ENCODE data around the gene MT2A.

DNA sequence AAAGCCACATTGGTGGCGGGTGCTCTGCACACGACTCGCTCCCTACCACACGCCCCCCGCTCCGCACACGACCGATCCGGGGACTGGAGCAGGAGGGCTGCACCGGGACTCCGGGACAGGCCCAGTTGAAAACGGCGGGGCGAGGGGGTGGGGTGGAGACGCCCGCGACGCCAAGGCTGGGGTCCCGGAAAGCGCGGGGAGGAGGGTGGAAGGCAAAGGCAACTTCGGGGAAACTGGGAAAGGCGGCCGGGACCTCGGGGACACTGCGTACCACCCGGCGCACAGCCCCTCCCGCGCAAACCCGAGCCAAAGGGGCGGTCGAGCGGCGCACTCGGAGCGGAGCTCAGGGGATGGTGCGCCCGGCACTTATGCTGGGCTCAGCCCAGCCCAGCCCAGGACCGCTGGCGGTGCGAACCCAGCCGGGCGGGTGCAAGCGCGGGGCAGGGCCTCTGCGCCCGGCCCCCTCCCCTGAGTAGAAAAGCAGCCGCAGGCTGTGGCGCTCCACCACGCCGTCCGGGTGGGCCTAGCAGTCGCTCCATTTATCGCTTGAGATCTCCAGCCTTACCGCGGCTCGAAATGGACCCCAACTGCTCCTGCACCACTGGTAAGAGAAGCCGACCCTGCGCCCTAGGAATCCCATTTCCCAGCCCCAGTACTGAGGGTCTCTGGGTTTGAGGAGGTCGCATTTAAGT lies 23.9 kb downstream of the MT2A start, which contains the start of gene MT1M:
- peak; percentile 52 to 65 for TF ChIP-seq POLR2A (IDR thresholded peaks at IDR 0.05)
- no peak for TF ChIP-seq CTCF (IDR thresholded peaks at IDR 0.05 in 4 of 5, conservative IDR thresholded peaks at IDR 0.05 in 1 of 5)

Measured in gastrocnemius medialis (tissue), 4 donors.